GM18517 (cell line): ENCODE data around the gene SCAI.
"Not testable (repeated sequence)": the region's sequence is repeated elsewhere in the genome, so short reads cannot be mapped to it uniquely, and the experiment has no call there.

Experiments
- ATAC-seq: cut with Tn5 transposase; IDR thresholded peaks from one replicate; pipeline ENCODE4 v1.9.1; 2021; ENCODE audit warnings: mild to moderate bottlenecking, moderate library complexity; ENCODE audit not compliant: unreplicated experiment

SCAI gene

GRCh38 chr9:125143377-125144090 lies at the start of gene SCAI:
TSS of gene SCAI (minus strand) at chr9:125143528. CDS start at chr9:125143437, 91 bp downstream.
- peak; percentile 98 for ATAC-seq

- no peak for ATAC-seq
Measured at GRCh38 chr9:125190361-125190801, 47.1 kb upstream of the SCAI start.

DNA sequence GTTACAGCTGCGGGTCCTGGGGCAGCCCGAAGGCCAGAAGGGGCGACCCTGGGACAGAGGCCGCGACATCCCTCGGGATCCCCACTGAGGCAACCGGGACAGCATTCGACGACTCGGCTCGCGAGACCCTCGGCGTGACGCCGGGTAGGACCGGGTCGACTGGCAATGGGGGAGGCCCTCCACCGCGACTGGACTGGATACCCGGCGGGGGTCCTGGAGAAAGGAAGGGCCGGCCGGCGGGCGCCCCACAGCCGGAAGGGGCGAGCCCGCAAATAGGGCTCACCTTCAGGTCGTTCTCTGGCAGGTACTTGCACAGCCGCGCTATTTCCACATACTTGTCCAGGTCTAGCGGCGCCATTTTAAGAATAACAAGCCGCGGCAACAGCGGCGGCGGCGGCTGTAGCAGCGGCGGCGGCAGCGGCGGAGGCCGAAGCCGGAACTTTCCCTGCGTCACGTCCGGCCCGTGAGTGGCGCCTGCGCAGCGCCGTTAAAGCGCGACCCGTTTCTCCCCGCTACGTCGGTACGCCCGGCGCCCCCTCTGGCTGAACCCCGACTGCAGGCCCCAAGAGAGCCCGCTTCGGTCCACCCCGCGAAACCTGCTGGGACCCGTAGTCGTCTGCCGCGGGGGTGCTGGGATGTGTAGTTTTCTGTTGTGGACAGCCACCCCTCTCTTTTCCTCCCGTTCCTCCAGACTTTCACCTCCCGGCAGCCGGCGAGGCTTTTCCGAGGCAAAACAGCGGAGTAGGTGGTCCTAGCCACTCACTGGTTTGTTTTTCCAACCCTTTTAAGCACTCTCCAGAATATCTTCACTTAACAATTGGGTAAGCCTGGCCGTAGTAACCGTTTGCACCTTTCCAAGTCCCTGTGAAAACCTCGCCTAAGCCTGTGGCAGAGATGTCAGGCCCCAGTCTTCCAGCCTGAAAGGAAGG lies 46.3 kb upstream of the SCAI start, which contains the start of gene PPP6C:
Gene PPP6C, minus strand, starts transcription at position 443 of the 929 bp plus-strand sequence. Its CDS starts 85 bp downstream, at position 358.
- ATAC-seq: peak; percentile 87

DNA sequence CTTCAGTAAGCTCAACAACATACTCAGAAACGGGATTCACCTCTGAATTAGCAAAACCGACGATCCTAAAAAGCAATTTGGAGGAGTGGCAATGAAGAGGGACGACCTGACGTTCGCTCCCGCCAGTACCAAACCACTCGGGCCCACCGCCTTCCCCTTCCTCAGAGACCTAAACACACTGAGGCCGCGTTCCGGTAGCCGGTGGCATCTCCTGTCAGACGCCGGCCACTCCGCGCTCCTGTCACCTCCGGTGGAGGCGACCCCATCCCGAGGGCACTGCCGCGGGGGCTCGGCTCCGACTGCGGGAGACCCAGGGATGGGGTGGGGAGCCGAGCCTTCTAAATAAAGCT lies 45.7 kb upstream of the SCAI start:
- no peak for ATAC-seq

DNA sequence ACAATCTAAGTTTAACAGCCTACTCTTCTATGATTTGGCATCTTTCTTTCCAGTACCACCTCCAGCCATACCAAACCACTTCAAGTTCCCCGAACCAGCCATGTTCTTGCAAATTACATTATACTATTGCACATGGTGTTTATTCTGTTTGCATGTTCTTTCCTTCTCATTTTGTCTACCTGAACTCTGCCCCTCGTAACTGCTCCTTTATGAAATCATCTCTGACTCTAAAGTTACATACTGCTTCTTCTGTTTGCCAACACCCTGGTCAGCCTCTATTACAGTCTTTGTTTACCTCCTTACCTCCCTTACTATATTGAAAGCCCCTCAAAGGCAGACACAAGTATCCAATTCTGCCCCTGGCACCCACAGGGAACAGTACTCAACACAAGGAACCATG lies 40.2 kb upstream of the SCAI start:
- no peak for ATAC-seq

- ATAC-seq: no peak
Measured at GRCh38 chr9:125183054-125183453, 39.7 kb upstream of the SCAI start.

DNA sequence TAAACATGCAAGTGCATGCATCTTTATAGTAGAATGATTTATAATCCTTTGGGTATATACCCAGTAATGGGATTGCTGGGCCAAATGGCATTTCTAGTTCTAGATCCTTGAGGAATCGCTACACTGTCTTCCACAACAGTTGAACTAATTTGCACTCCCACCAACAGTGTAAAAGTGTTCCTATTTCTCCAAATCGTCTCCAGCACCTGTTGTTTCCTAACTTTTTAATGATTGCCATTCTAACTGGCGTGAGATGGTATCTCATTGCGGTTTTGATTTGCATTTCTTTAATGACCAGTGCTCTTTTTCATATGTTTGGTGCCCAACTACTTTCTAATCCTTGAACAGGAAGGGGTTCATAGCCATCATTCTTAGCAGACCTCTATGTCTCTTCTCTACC lies 38.4 kb upstream of the SCAI start:
- ATAC-seq: not testable (repeated sequence)

GRCh38 chr9:125180876-125181275 lies 37.5 kb upstream of the SCAI start:
- ATAC-seq: no peak

- not testable (repeated sequence) for ATAC-seq
Measured at GRCh38 chr9:125179776-125180175, 36.4 kb upstream of the SCAI start.

GRCh38 chr9:125177888-125178287 lies 34.6 kb upstream of the SCAI start:
- ATAC-seq: no peak

GRCh38 chr9:125176636-125177035 lies 33.3 kb upstream of the SCAI start:
- no peak for ATAC-seq

- no peak for ATAC-seq
Measured at GRCh38 chr9:125172031-125172755, 28.9 kb upstream of the SCAI start.

GRCh38 chr9:125169895-125170294 lies 26.6 kb upstream of the SCAI start:
- ATAC-seq: no peak

DNA sequence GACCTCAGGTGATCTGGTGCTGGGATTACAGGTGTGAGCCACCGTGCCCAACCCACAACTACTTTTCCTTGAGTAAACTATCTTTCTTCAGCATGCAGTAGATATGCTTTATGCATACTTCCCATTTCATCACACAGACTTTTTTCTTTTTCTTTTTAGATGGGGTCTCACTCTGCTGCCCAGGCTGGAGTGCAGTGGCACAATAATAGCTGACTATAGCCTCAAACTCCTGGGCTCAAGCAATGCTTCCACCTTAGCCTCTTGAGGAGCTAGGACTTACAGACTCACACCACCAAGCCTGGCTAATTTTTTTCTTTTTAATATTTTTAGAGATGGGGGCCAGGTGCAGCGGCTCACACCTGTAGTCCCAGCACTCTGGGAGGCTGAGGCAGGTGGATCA lies 23.4 kb upstream of the SCAI start:
- ATAC-seq: no peak

GRCh38 chr9:125162891-125163290 lies 19.6 kb upstream of the SCAI start:
- not testable (repeated sequence) for ATAC-seq

DNA sequence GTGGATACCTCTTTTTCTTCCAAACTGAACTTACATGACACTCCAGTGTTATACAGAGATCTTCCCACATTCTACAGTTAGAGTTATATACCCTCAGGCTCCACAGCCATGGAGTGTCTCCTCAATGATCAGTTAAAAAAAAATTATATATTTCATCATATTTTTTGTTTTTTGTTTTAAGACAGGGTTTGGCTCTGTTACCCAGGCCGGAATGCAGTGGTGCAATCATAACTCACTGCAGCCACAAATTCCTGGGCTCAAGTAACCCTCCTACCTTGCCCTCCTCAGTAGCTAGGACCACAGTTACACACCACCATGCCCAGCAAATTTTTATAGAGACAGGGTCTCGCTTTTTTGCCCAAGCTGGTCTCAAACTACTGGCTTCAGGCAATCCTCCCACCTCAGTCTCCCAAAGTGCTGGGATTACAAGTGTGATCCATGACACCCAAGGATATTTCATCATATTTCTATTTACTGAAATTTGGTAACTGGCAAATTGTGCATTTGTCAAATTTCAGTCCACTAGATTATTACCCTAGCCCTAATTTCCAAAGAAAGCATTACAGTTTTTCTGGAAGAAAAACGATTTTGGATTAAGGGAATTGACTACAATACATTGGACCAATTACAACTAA lies 18.1 kb upstream of the SCAI start:
- ATAC-seq: no peak

DNA sequence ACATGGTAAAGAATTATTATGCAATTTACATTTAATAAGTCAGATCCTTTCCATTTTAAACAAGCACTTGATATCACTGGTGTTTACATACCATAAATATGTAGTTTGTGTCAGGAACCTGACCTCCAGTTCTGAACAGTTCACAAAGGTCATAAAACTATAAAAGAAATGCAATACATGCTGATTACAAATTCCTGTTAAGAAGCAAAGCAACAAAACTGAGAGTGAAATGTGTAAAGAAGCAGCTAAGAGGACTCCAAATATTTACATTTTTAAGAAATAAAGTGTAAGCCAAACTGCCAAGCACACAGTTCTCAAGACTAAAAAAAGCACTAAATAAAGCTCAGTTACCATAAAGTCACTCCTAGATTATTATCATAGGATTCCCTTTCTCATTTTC lies 17.4 kb upstream of the SCAI start:
- ATAC-seq: no peak

GRCh38 chr9:125156551-125156950 lies 13.2 kb upstream of the SCAI start:
- ATAC-seq: no peak

- no peak for ATAC-seq
Measured at GRCh38 chr9:125153712-125154367, 10.5 kb upstream of the SCAI start.

DNA sequence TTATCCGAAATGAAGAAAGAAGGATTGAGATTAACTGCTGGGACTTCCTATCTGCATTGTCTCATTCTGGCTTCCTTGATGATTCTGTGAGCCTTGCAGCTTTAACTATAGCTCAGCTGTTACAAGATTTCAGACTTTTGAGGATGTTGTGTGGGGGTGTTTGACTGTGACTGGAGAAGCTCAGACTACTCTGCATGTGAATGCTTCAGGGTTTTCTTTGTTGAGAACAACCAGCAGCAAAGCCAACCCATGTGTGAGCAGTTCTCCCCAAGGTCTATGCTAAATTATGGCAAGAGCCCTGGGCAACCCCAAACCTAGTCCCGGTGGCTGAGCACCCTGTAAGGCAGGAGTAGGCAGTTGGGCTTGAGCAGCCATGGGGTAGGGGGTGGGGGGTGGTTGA lies 8.4 kb upstream of the SCAI start:
- no peak for ATAC-seq
